HCT116 (cell line): ENCODE results near the gene KSR2. TPM values are rescaled to one million over a fixed set of nuclear protein-coding genes. Genes with fewer than 3 reads are reported as not detected.

Experiments
- ATAC-seq: fragments of 200-7000 bp; cut with Tn5 transposase; 2 replicates; pipeline ENCODE4 v1.9.1; 2020; ENCODE audit warnings: mild to moderate bottlenecking, moderate library complexity
- BruUV-seq: library from RNA; stranded (reverse); fragments of 400-500 nt; replicated peaks from 2 replicates; lab custom pipeline; 2021; lab: Mats Ljungman, UMichigan
- CTCF ChIA-PET: fragments of 300-600 bp; sonication (Branson Sonifier 250); formaldehyde crosslinking; loops from one replicate; lab custom pipeline; 2021; ENCODE audit warnings: antibody characterized with exemption; lab: Charles Lee
- POLR2A ChIA-PET: fragments of 300-600, 350-600 bp; sonication (Branson Sonifier 250); formaldehyde crosslinking; loops from one replicate; lab custom pipeline; 2021; ENCODE audit warnings: antibody characterized with exemption; lab: Charles Lee
- RAD21 ChIA-PET, 2 experiments: fragments of 300-600 bp; sonication (Branson Sonifier 250); formaldehyde crosslinking; loops; one replicate each; lab custom pipeline; 2023; ENCODE audit warnings: low total read pairs in 2 of 2; ENCODE audit not compliant: uncharacterized antibody in 2 of 2, unreplicated experiment in 2 of 2, low non-redundant PET in 1 of 2; lab: Charles Lee
- DNase-seq: peaks from one replicate; pipeline ENCODE4 v3.0.0-alpha.2; 2010; ENCODE audit warnings: low read depth, low spot score
- H2AFZ ChIP-seq: fragments of 200-600 bp; shearing (Covaris generic), sonication (generic); 2 replicates; pipeline ENCODE4 v1.6.1; 2017; ENCODE audit warnings: low read depth, mixed run types, mixed read lengths, antibody characterized with exemption, low read length; ENCODE audit not compliant: poor library complexity, severe bottlenecking
- H3K27ac ChIP-seq: 2 replicates; pipeline ENCODE4 v1.5.1; 2012; ENCODE audit warnings: low read depth, low read length
- H3K27me3 ChIP-seq: fragments of 200-600 bp; sonication (generic); 2 replicates; pipeline ENCODE4 v1.6.1; 2016; ENCODE audit warnings: mixed run types, low read length, mixed read lengths; ENCODE audit not compliant: insufficient read depth
- H3K36me3 ChIP-seq, 2 experiments: fragments of 200-500 bp in 1 of 2; fragments of 200-600 bp in 1 of 2; sonication (Bioruptor generic) in 1 of 2; sonication (generic) in 1 of 2; 2 replicates each; pipeline versions ENCODE4 v1.5.1 to v1.6.1; 2014 to 2016; ENCODE audit warnings: low read length in 2 of 2, inconsistent platforms in 1 of 2, mixed read lengths in 1 of 2, mixed run types in 1 of 2; ENCODE audit not compliant: insufficient read depth in 2 of 2, control insufficient read depth in 1 of 2
- H3K4me1 ChIP-seq, 2 experiments: fragments of 200-600 bp in 1 of 2; sonication (generic) in 1 of 2; 2 replicates each; pipeline versions ENCODE4 v1.5.1 to v1.6.1; 2012 to 2017; ENCODE audit warnings: low read length in 2 of 2, inconsistent platforms in 1 of 2, mild to moderate bottlenecking in 1 of 2, mixed read lengths in 1 of 2, mixed run types in 1 of 2, moderate library complexity in 1 of 2; ENCODE audit not compliant: insufficient read depth in 2 of 2, control insufficient read depth in 1 of 2
- H3K4me2 ChIP-seq: fragments of 200-600 bp; sonication (generic); 2 replicates; pipeline ENCODE4 v1.6.1; 2017; ENCODE audit warnings: mixed run types, low read length, mixed read lengths
- H3K4me3 ChIP-seq, 2 experiments: fragments of 200-600 bp in 1 of 2; sonication (generic) in 1 of 2; replicated peaks in 1 of 2; 2 replicates each; pipeline ENCODE4 v1.5.1; 2011 to 2016; ENCODE audit warnings: low read length in 2 of 2, control low read depth in 1 of 2, low read depth in 1 of 2, mild to moderate bottlenecking in 1 of 2, mixed read lengths in 1 of 2, mixed run types in 1 of 2
- H3K79me2 ChIP-seq: fragments of 200-600 bp; sonication (generic); 2 replicates; pipeline ENCODE4 v1.6.1; 2017; ENCODE audit warnings: mild to moderate bottlenecking, mixed run types, low read length, moderate library complexity, mixed read lengths; ENCODE audit not compliant: insufficient read depth
- H3K9ac ChIP-seq: fragments of 200-600 bp; sonication (generic); 2 replicates; pipeline ENCODE4 v1.6.1; 2016; ENCODE audit warnings: low read length, mixed read lengths
- H3K9me2 ChIP-seq: fragments of 200-600 bp; sonication (generic), shearing (Covaris generic); 2 replicates; pipeline ENCODE4 v1.6.1; 2017; ENCODE audit warnings: mixed run types, mild to moderate bottlenecking, moderate library complexity; ENCODE audit not compliant: insufficient read depth
- H3K9me3 ChIP-seq, 2 experiments: fragments of 200-500 bp in 1 of 2; fragments of 200-600 bp in 1 of 2; sonication (Bioruptor generic) in 1 of 2; sonication (generic) in 1 of 2; 2 replicates each; pipeline ENCODE4 v1.6.1; 2014 to 2017; ENCODE audit warnings: low read length in 2 of 2, mixed read lengths in 2 of 2, inconsistent platforms in 1 of 2, low read depth in 1 of 2, mild to moderate bottlenecking in 1 of 2, mixed run types in 1 of 2, moderate library complexity in 1 of 2; ENCODE audit not compliant: control insufficient read depth in 1 of 2, insufficient read depth in 1 of 2
- H4K20me1 ChIP-seq: fragments of 200-600 bp; sonication (generic), shearing (Covaris generic); 2 replicates; pipeline ENCODE4 v1.6.1; 2017; ENCODE audit warnings: mixed run types, mild to moderate bottlenecking, moderate library complexity; ENCODE audit not compliant: insufficient read depth
- ATF3 ChIP-seq: IDR thresholded peaks from 2 replicates; pipeline ENCODE4 v1.6.1; 2012
- CBX3 ChIP-seq: IDR thresholded peaks from 2 replicates; pipeline ENCODE4 v1.6.1; 2012; ENCODE audit warnings: low read depth
- CEBPB ChIP-seq: IDR thresholded peaks from 2 replicates; pipeline ENCODE4 v1.6.1; 2012; ENCODE audit warnings: low read depth
- EZH2 ChIP-seq: fragments of 200-600 bp; sonication (generic); IDR thresholded peaks from 2 replicates; pipeline ENCODE4 v1.6.1; 2017; ENCODE audit warnings: antibody characterized with exemption, mixed run types
- EZH2phosphoT487 ChIP-seq: fragments of 200-600 bp; IDR thresholded peaks from 2 replicates; pipeline ENCODE4 v1.6.1; 2018; ENCODE audit warnings: antibody characterized with exemption, borderline replicate concordance
- FOSL1 ChIP-seq: IDR thresholded peaks from 2 replicates; pipeline ENCODE4 v1.6.1; 2012; ENCODE audit warnings: low read depth
- JUND ChIP-seq: IDR thresholded peaks from 2 replicates; pipeline ENCODE4 v1.6.1; 2012
- MAX ChIP-seq: IDR thresholded peaks from 2 replicates; pipeline ENCODE4 v1.6.1; 2012
- POLR2A ChIP-seq: IDR thresholded peaks from 2 replicates; pipeline ENCODE4 v1.7.0; 2011; ENCODE audit warnings: borderline replicate concordance; ENCODE audit not compliant: insufficient read depth, insufficient read length; ENCODE audit errors: extremely low read depth
- POLR2AphosphoS5 ChIP-seq: IDR thresholded peaks from 2 replicates; pipeline ENCODE4 v1.6.1; 2011; ENCODE audit warnings: mild to moderate bottlenecking, low read depth, low read length, moderate library complexity
- RAD21 ChIP-seq: IDR thresholded peaks from 2 replicates; pipeline ENCODE4 v1.6.1; 2012; ENCODE audit warnings: low read depth, mild to moderate bottlenecking
- SIN3A ChIP-seq: IDR thresholded peaks from 2 replicates; pipeline ENCODE4 v1.6.1; 2012; ENCODE audit warnings: low read depth
- SP1 ChIP-seq: IDR thresholded peaks from 2 replicates; pipeline ENCODE4 v1.6.1; 2012; ENCODE audit warnings: low read depth
- SRF ChIP-seq: IDR thresholded peaks from 2 replicates; pipeline ENCODE4 v1.6.1; 2012; ENCODE audit warnings: low read depth
- TCF7L2 ChIP-seq: IDR thresholded peaks from 2 replicates; pipeline ENCODE4 v1.7.0; 2011; ENCODE audit warnings: borderline replicate concordance, inconsistent platforms; ENCODE audit not compliant: insufficient read depth, insufficient read length; ENCODE audit errors: extremely low read depth
- YY1 ChIP-seq: IDR thresholded peaks from 2 replicates; pipeline ENCODE4 v1.6.1; 2011; ENCODE audit warnings: low read length, low read depth, moderate library complexity, mild to moderate bottlenecking; ENCODE audit not compliant: insufficient replicate concordance; ENCODE audit errors: extremely low read depth
- ZFX ChIP-seq: fragments of 450-650 bp; IDR thresholded peaks from 2 replicates; pipeline ENCODE4 v1.6.1; 2017
- intact Hi-C: fragments of 100-400 bp; cut with micrococcal nuclease; formaldehyde crosslinking; loops from 2 replicates; pipeline ENCODE4 v1.10.0; 2022
- total RNA-seq: library from RNA; stranded (reverse); gene quantifications from one replicate; pipeline ENCODE4 v1.2.1, GENCODE V29; 2021; ENCODE audit not compliant: unreplicated experiment
- TF ChIP-seq, protein P1 (sequence below): IDR thresholded peaks from 2 replicates; pipeline ENCODE4 v1.6.1; 2012; ENCODE audit warnings: low read depth
- TF ChIP-seq, protein P2 (sequence below), 3 experiments: fragments of 200-600 bp in 1 of 3; sonication (generic) in 1 of 3; IDR thresholded peaks in 2 of 3; conservative IDR thresholded peaks in 1 of 3; 2 replicates each; pipeline ENCODE4 v1.5.1; 2012 to 2017; ENCODE audit warnings: low read depth in 2 of 3, low read length in 2 of 3, antibody characterized with exemption in 1 of 3, borderline replicate concordance in 1 of 3, control low read depth in 1 of 3, mild to moderate bottlenecking in 1 of 3, mixed read lengths in 1 of 3, mixed run types in 1 of 3, moderate library complexity in 1 of 3; ENCODE audit not compliant: insufficient read depth in 1 of 3

KSR2 gene
- total RNA-seq, 1 experiment from 2014 or later = 10.1 TPM

DNA sequence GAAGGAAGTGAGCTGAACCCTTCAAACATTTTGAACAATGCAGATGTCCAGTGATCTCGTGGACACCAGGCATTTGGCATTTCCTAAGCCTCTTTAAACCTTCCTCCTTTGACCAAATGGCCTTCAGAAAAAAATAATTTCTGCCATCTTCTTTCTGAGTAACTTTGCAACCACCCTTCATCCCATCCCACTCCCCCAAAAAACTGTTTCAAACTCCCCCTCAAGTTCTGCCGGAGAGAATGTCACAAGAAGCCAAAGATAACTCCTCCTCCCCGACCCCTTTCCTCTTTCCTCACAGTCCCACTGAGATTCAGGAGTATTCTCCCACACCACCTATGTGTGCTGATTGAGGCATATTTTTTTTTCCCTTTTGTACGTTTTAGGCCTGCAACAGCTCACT lies 1.7 kb downstream of the KSR2 start:
- peak overlapping the region; percentile 94 for H3K4me2 ChIP-seq
- CTCF ChIA-PET = no interaction called here
- RAD21 ChIA-PET = no interaction called here
- no TSS peak for BruUV-seq
- TF ChIP-seq RAD21 = no peak
- TF ChIP-seq, protein P1, sequence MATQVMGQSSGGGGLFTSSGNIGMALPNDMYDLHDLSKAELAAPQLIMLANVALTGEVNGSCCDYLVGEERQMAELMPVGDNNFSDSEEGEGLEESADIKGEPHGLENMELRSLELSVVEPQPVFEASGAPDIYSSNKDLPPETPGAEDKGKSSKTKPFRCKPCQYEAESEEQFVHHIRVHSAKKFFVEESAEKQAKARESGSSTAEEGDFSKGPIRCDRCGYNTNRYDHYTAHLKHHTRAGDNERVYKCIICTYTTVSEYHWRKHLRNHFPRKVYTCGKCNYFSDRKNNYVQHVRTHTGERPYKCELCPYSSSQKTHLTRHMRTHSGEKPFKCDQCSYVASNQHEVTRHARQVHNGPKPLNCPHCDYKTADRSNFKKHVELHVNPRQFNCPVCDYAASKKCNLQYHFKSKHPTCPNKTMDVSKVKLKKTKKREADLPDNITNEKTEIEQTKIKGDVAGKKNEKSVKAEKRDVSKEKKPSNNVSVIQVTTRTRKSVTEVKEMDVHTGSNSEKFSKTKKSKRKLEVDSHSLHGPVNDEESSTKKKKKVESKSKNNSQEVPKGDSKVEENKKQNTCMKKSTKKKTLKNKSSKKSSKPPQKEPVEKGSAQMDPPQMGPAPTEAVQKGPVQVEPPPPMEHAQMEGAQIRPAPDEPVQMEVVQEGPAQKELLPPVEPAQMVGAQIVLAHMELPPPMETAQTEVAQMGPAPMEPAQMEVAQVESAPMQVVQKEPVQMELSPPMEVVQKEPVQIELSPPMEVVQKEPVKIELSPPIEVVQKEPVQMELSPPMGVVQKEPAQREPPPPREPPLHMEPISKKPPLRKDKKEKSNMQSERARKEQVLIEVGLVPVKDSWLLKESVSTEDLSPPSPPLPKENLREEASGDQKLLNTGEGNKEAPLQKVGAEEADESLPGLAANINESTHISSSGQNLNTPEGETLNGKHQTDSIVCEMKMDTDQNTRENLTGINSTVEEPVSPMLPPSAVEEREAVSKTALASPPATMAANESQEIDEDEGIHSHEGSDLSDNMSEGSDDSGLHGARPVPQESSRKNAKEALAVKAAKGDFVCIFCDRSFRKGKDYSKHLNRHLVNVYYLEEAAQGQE = no peak
- no peak for TF ChIP-seq MAX
- TF ChIP-seq, protein P2, sequence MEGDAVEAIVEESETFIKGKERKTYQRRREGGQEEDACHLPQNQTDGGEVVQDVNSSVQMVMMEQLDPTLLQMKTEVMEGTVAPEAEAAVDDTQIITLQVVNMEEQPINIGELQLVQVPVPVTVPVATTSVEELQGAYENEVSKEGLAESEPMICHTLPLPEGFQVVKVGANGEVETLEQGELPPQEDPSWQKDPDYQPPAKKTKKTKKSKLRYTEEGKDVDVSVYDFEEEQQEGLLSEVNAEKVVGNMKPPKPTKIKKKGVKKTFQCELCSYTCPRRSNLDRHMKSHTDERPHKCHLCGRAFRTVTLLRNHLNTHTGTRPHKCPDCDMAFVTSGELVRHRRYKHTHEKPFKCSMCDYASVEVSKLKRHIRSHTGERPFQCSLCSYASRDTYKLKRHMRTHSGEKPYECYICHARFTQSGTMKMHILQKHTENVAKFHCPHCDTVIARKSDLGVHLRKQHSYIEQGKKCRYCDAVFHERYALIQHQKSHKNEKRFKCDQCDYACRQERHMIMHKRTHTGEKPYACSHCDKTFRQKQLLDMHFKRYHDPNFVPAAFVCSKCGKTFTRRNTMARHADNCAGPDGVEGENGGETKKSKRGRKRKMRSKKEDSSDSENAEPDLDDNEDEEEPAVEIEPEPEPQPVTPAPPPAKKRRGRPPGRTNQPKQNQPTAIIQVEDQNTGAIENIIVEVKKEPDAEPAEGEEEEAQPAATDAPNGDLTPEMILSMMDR (IDR thresholded peaks at IDR 0.05 in 2 of 3, conservative IDR thresholded peaks at IDR 0.05 in 1 of 3; ENCODE audit: borderline replicate concordance in 1 of 3, insufficient read depth in 1 of 3, low read depth in 2 of 3, low read length in 2 of 3) = no peak
- TF ChIP-seq EZH2 = no peak
- no peak for TF ChIP-seq ZFX
- no peak for TF ChIP-seq SP1
- no peak for TF ChIP-seq POLR2A
- TF ChIP-seq CEBPB = no peak
- TF ChIP-seq YY1 = no peak
- TF ChIP-seq CBX3 = no peak
- no peak for TF ChIP-seq SRF
- no peak for TF ChIP-seq FOSL1
- TF ChIP-seq ATF3 = no peak
- no peak for TF ChIP-seq TCF7L2
- TF ChIP-seq EZH2phosphoT487 = no peak
- no peak for TF ChIP-seq JUND
- TF ChIP-seq POLR2AphosphoS5 = no peak
- TF ChIP-seq SIN3A = no peak
- peaks cover 0 to 12% of the 10 kb centered on the region in 2 experiments; a peak in 1 of 4 replicates for H3K9me3 ChIP-seq
- ATAC-seq (no peak), DNase-seq (no peak)
- H3K79me2 ChIP-seq = peaks cover 8% of the 10 kb centered on the region
- H3K4me3 ChIP-seq = peak overlapping the region in 1 of 2 experiments; percentile 89; a peak in 1 of 4 replicates
- POLR2A ChIA-PET = no interaction called here
- no peaks in the 10 kb centered on the region for H3K27me3 ChIP-seq
- no peaks in the 10 kb centered on the region for H4K20me1 ChIP-seq
- H3K9ac ChIP-seq = peak overlapping the region; percentile 83; the same call in 1 of the 2 replicates
- peaks cover 11 to 28% of the 10 kb centered on the region in 2 experiments for H3K4me1 ChIP-seq
- no peaks in the 10 kb centered on the region for H3K9me2 ChIP-seq
- intact Hi-C loops = no loop called here
- 0 out of 4 replicates have a peak, but pooled peaks cover 0 to 4% of the 10 kb centered on the region in 2 experiments for H3K36me3 ChIP-seq
- no peak overlapping the region for H2AFZ ChIP-seq
- no peak overlapping the region for H3K27ac ChIP-seq
